Measurements from ENCODE around the gene CYFIP1. TPM values are rescaled to one million over a fixed set of nuclear protein-coding genes. Genes with fewer than 3 reads are reported as not detected.

The CYFIP1 gene
- total and polyA plus RNA-seq, 3 donors from 2014 or later = 50.9 to 112 (median 90.5) TPM

GRCh38 chr15:22960126-22960525 lies 20.0 kb downstream of the CYFIP1 start:
- intact Hi-C loops (cut with DNase I; ENCODE audit: low total_unique reads) = no loop called here
- Histone ChIP-seq H3K36me3 (ENCODE audit: low read depth, missing control alignments) (no peaks in the 10 kb centered on the region), H3K9me3 (no peaks in the 10 kb centered on the region), H3K4me1 (peaks cover 30% of the 10 kb centered on the region), H3K4me3 (no peak overlapping the region), H3K27ac (no peak overlapping the region), H3K27me3 (no peaks in the 10 kb centered on the region)
- 84 to 97% methylated on average over 11 of the region's 11 CpGs for WGBS, 2 donors
- DNase-seq = no peak
- TF ChIP-seq CTCF (IDR thresholded peaks at IDR 0.05) (no peak), POLR2A (IDR thresholded peaks at IDR 0.05) (no peak)

GRCh38 chr15:22959321-22960101 lies 20.7 kb downstream of the CYFIP1 start:
- intact Hi-C loops (cut with DNase I; ENCODE audit: low total_unique reads) = no loop called here
- H3K27ac ChIP-seq = no peak overlapping the region
- TF ChIP-seq POLR2A (IDR thresholded peaks at IDR 0.05) (no peak), CTCF (IDR thresholded peaks at IDR 0.05) (no peak)
- DNase-seq = no peak
- 95 to 96% methylated on average over 21 to 33 of the region's 33 CpGs for WGBS, 2 donors
- H3K4me3 ChIP-seq = no peak overlapping the region
- H3K4me1 ChIP-seq = peaks cover 27% of the 10 kb centered on the region
- no peaks in the 10 kb centered on the region for H3K36me3 ChIP-seq (ENCODE audit: low read depth, missing control alignments)
- no peaks in the 10 kb centered on the region for H3K9me3 ChIP-seq
- no peaks in the 10 kb centered on the region for H3K27me3 ChIP-seq

- Histone ChIP-seq H3K36me3 (ENCODE audit: low read depth, missing control alignments) (no peaks in the 10 kb centered on the region), H3K27ac (no peak overlapping the region), H3K27me3 (no peaks in the 10 kb centered on the region), H3K4me1 (peaks cover 22% of the 10 kb centered on the region), H3K9me3 (no peaks in the 10 kb centered on the region), H3K4me3 (no peak overlapping the region)
- no peak for TF ChIP-seq CTCF (IDR thresholded peaks at IDR 0.05)
- 89 to 93% methylated on average over 15 to 16 of the region's 16 CpGs for WGBS, 2 donors
- intact Hi-C loops (cut with DNase I; ENCODE audit: low total_unique reads) = no loop called here
- no peak for DNase-seq
Measured at GRCh38 chr15:22958487-22959280, 21.5 kb downstream of the CYFIP1 start.

GRCh38 chr15:22956978-22957260 lies 23.2 kb downstream of the CYFIP1 start:
- Histone ChIP-seq H3K27ac (no peak overlapping the region), H3K4me3 (no peak overlapping the region), H3K36me3 (ENCODE audit: low read depth, missing control alignments) (no peaks in the 10 kb centered on the region), H3K27me3 (no peaks in the 10 kb centered on the region), H3K4me1 (peaks cover 17% of the 10 kb centered on the region), H3K9me3 (no peaks in the 10 kb centered on the region)
- DNase-seq = no peak
- intact Hi-C loops (cut with DNase I; ENCODE audit: low total_unique reads) = no loop called here
- no peak for TF ChIP-seq CTCF (IDR thresholded peaks at IDR 0.05)
- TF ChIP-seq POLR2A (IDR thresholded peaks at IDR 0.05) = no peak
- 91 to 97% methylated on average over 14 of the region's 14 CpGs for WGBS, 2 donors

Data from testis (tissue), 3 donors.